ENCODE measurements around the gene PTPN9. TPM values are rescaled to one million over a fixed set of nuclear protein-coding genes. Genes with fewer than 3 reads are reported as not detected.

Gene PTPN9
- total RNA-seq, 4 donors from 2014 or later, result 4.8 to 7.0 (median 6.2) TPM

DNA sequence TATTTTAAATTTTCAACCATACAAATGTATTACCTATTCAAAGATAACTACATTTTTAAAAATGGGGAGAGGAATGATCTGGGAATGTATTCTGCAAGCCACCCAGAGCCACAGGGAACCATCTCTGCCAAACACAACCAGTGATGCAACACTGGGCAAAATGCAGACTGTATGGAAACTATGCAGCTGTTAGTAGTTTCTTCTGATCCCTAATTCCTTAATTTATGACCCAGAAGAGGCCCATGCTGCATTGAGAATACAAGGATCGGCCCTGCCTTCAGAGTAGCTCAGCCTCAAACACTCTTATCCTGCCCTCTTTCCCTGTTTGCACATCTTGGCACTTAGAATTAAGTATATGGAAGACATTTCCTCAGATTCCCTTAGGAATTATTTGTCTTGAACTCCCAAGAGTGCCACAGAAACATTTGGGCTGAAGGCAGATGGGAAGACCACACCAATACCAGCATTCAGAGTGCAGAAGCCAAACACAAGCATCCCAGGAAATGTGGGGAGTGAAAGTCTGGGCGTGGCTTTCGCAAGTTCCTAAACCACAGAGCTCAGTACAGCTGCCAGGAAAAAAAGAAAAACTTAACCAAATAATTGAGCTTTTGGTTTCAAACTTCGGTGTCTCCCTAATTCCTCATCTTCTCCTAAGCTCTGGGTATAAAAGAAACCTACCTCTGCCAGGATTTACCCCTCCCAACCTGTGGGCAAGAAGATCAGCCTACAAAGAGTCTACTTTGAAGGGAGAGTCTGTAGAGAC, 41.1 kb upstream of the PTPN9 start:
- Histone ChIP-seq H3K9me3 (no peaks in the 10 kb centered on the region), H3K36me3 (peaks cover 3 to 43% of the 10 kb centered on the region in 2 donors), H3K4me3 (no peak overlapping the region), H3K4me1 (peaks cover 0 to 6% of the 10 kb centered on the region in 2 donors), H3K27ac (peak overlapping the region; percentile 34 to 46 (median 40)), H3K27me3 (no peaks in the 10 kb centered on the region)
- in situ Hi-C loops (cut with MboI; ENCODE audit: low sequenced_read_pairs in 4 of 4), result loop anchor here in 1 of 4 donors (25.0 kb wide), 1 partner anchor 233 kb away; no protein-coding TSS in a partner anchor
- TF ChIP-seq, protein P1, sequence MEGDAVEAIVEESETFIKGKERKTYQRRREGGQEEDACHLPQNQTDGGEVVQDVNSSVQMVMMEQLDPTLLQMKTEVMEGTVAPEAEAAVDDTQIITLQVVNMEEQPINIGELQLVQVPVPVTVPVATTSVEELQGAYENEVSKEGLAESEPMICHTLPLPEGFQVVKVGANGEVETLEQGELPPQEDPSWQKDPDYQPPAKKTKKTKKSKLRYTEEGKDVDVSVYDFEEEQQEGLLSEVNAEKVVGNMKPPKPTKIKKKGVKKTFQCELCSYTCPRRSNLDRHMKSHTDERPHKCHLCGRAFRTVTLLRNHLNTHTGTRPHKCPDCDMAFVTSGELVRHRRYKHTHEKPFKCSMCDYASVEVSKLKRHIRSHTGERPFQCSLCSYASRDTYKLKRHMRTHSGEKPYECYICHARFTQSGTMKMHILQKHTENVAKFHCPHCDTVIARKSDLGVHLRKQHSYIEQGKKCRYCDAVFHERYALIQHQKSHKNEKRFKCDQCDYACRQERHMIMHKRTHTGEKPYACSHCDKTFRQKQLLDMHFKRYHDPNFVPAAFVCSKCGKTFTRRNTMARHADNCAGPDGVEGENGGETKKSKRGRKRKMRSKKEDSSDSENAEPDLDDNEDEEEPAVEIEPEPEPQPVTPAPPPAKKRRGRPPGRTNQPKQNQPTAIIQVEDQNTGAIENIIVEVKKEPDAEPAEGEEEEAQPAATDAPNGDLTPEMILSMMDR (IDR thresholded peaks at IDR 0.05 in 4 of 5, conservative IDR thresholded peaks at IDR 0.05 in 1 of 5), result no peak
- TF ChIP-seq POLR2A (IDR thresholded peaks at IDR 0.05), result no peak
- ATAC-seq (no peak), DNase-seq (peak in 1 of 2 donors; percentile 15)
- intact Hi-C loops (cut with DNase I; ENCODE audit: low total_unique reads), result no loop called here

GRCh38 chr15:75616766-75617165, 37.7 kb upstream of the PTPN9 start:
- TF ChIP-seq, protein P1 (IDR thresholded peaks at IDR 0.05 in 4 of 5, conservative IDR thresholded peaks at IDR 0.05 in 1 of 5), result no peak
- no peak for TF ChIP-seq POLR2A (IDR thresholded peaks at IDR 0.05)
- Histone ChIP-seq H3K36me3 (peaks cover 3 to 74% of the 10 kb centered on the region in 2 donors), H3K4me1 (peaks cover 0 to 6% of the 10 kb centered on the region in 2 donors), H3K4me3 (no peak overlapping the region), H3K27ac (no peak overlapping the region), H3K9me3 (no peaks in the 10 kb centered on the region), H3K27me3 (no peaks in the 10 kb centered on the region)
- intact Hi-C loops (cut with DNase I; ENCODE audit: low total_unique reads), result no loop called here
- ATAC-seq (no peak), DNase-seq (no peak)
- in situ Hi-C loops (cut with MboI; ENCODE audit: low sequenced_read_pairs in 4 of 4), result loop anchor here in 1 of 4 donors (25.0 kb wide), 1 partner anchor 229 kb away; no protein-coding TSS in a partner anchor

DNA sequence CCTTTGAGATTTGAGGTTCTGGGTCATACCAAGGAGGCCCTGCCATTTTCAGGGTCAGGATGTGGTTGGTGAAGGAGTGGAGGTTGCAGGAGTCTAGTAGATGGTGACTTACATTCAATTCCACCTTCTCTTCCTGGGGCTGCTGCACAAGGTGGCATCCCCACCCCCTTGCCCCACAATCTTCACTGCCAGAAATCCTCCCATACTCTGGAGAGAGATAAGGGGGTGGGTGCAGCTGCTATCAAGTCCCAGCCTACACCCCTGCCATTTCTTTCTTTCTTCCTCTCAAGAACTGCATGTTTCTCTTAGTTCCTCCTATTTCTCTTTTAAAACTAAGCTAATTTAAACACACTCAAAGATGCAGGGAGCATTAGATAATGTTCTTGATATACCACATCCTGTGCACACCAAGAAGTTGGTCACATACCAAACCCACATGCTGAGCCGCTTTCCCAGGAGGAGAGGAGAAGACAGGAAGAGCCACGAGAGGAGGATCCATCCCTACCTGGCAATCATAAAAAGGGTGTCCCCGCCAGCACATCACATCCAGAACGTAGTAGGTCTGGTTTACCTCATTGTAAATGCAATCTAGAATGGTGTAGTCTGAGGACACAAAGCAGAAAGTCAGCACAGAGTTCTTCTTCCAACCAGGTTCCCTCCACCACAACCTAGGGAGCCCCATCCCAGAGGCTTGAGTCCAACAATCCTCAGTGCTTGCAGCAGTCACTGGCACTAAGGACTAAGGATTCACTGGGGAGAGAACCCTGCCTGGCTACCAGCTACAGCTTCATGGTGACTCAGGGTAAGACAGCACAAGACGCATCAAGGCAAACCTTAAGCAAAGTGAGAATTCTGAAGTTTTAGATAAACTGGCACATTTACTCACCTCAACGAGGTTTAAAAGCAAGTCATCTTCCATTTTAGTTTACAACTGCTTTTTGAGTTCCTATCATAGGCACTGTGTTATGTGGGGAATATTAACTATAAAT, 27.9 kb upstream of the PTPN9 start:
- intact Hi-C loops (cut with DNase I; ENCODE audit: low total_unique reads) (no loop called here), in situ Hi-C loops (cut with MboI; ENCODE audit: low sequenced_read_pairs in 4 of 4) (loop anchor here in 1 of 4 donors (25.0 kb wide), 1 partner anchor 220 kb away; no protein-coding TSS in a partner anchor)
- no peaks in the 10 kb centered on the region for H3K4me1 ChIP-seq
- ATAC-seq, result no peak
- no peak for DNase-seq
- H3K27me3 ChIP-seq, result no peaks in the 10 kb centered on the region
- no peak overlapping the region for H3K4me3 ChIP-seq
- no peak overlapping the region for H3K27ac ChIP-seq
- peaks cover 0 to 67% of the 10 kb centered on the region in 2 donors for H3K36me3 ChIP-seq
- no peak for TF ChIP-seq POLR2A (IDR thresholded peaks at IDR 0.05)
- TF ChIP-seq, protein P1 (IDR thresholded peaks at IDR 0.05 in 4 of 5, conservative IDR thresholded peaks at IDR 0.05 in 1 of 5), result no peak
- no peaks in the 10 kb centered on the region for H3K9me3 ChIP-seq

GRCh38 chr15:75606026-75606425, 26.9 kb upstream of the PTPN9 start:
- DNase-seq (no peak), ATAC-seq (no peak)
- H3K9me3 ChIP-seq, result no peaks in the 10 kb centered on the region
- TF ChIP-seq, protein P1 (IDR thresholded peaks at IDR 0.05 in 4 of 5, conservative IDR thresholded peaks at IDR 0.05 in 1 of 5), result no peak
- no peak for TF ChIP-seq POLR2A (IDR thresholded peaks at IDR 0.05)
- peaks cover 0 to 6% of the 10 kb centered on the region in 2 donors for H3K4me1 ChIP-seq
- no peak overlapping the region for H3K4me3 ChIP-seq
- no peak overlapping the region for H3K27ac ChIP-seq
- intact Hi-C loops (cut with DNase I; ENCODE audit: low total_unique reads), result no loop called here
- no peaks in the 10 kb centered on the region for H3K27me3 ChIP-seq
- H3K36me3 ChIP-seq, result peaks cover 0 to 68% of the 10 kb centered on the region in 2 donors
- in situ Hi-C loops (cut with MboI; ENCODE audit: low sequenced_read_pairs in 4 of 4), result loop anchor here in 1 of 4 donors (25.0 kb wide), 1 partner anchor 219 kb away; no protein-coding TSS in a partner anchor

Measured in gastrocnemius medialis (tissue), 4 donors.